ENCODE data around the gene CAMK2D. TPM values are rescaled to one million over a fixed set of nuclear protein-coding genes. Genes with fewer than 3 reads are reported as not detected.

Gene CAMK2D
- total and polyA plus RNA-seq, 2 donors (not counting 1 experiment from before 2014, with no cell fraction given), result 120 to 262 TPM

GRCh38 chr4:113697429-113697828 lies 64.1 kb downstream of the CAMK2D start:
- H3K4me2 ChIP-seq (ENCODE audit: extremely low read depth, insufficient read depth, low read length), result no peak overlapping the region
- H3K9me3 ChIP-seq (ENCODE audit: control insufficient read depth, insufficient read depth, low read depth, low read length), result no peaks in the 10 kb centered on the region
- DNase-seq (ENCODE audit: low read depth in 2 of 2), result no peak
- H3K27me3 ChIP-seq (ENCODE audit: control insufficient read depth, insufficient read depth, low read length), result no peaks in the 10 kb centered on the region
- H3K4me1 ChIP-seq (ENCODE audit: control insufficient read depth, extremely low read depth, insufficient read depth, low read length), result peaks cover 9% of the 10 kb centered on the region
- TF ChIP-seq EZH2 (IDR thresholded peaks at IDR 0.05; ENCODE audit: low read length, missing control alignments), result no peak
- no peak for TF ChIP-seq CTCF (conservative IDR thresholded peaks at IDR 0.05 in 1 of 2, IDR thresholded peaks at IDR 0.05 in 1 of 2; ENCODE audit: low read depth in 1 of 2, low read length in 2 of 2)
- no peak overlapping the region for H2AFZ ChIP-seq (ENCODE audit: low read length)
- H3K36me3 ChIP-seq (ENCODE audit: control insufficient read depth, insufficient read depth, low read length), result no peaks in the 10 kb centered on the region
- H4K20me1 ChIP-seq (ENCODE audit: control insufficient read depth, extremely low read depth, insufficient read depth, low read length), result no peaks in the 10 kb centered on the region
- no peak overlapping the region for H3K9ac ChIP-seq (ENCODE audit: insufficient read depth, low read length)
- peaks cover 76% of the 10 kb centered on the region for H3K79me2 ChIP-seq (ENCODE audit: control insufficient read depth, insufficient read depth, low read length)
- no peak overlapping the region for H3K4me3 ChIP-seq (replicated peaks in 1 of 4; ENCODE audit: control extremely low read depth in 1 of 4, insufficient read depth in 1 of 4, low read depth in 3 of 4, low read length in 4 of 4)
- no peak overlapping the region for H3K27ac ChIP-seq (ENCODE audit: insufficient read depth, low read length)

GRCh38 chr4:113695328-113696169 lies 66.0 kb downstream of the CAMK2D start:
- Histone ChIP-seq H3K27ac (ENCODE audit: insufficient read depth, low read length) (no peak overlapping the region), H2AFZ (ENCODE audit: low read length) (no peak overlapping the region), H3K4me1 (ENCODE audit: control insufficient read depth, extremely low read depth, insufficient read depth, low read length) (peaks cover 3% of the 10 kb centered on the region), H3K79me2 (ENCODE audit: control insufficient read depth, insufficient read depth, low read length) (peaks cover 74% of the 10 kb centered on the region), H4K20me1 (ENCODE audit: control insufficient read depth, extremely low read depth, insufficient read depth, low read length) (no peaks in the 10 kb centered on the region), H3K9ac (ENCODE audit: insufficient read depth, low read length) (no peak overlapping the region), H3K4me2 (ENCODE audit: extremely low read depth, insufficient read depth, low read length) (no peak overlapping the region), H3K4me3 (replicated peaks in 1 of 4; ENCODE audit: control extremely low read depth in 1 of 4, insufficient read depth in 1 of 4, low read depth in 3 of 4, low read length in 4 of 4) (no peak overlapping the region), H3K36me3 (ENCODE audit: control insufficient read depth, insufficient read depth, low read length) (no peaks in the 10 kb centered on the region), H3K27me3 (ENCODE audit: control insufficient read depth, insufficient read depth, low read length) (no peaks in the 10 kb centered on the region), H3K9me3 (ENCODE audit: control insufficient read depth, insufficient read depth, low read depth, low read length) (no peaks in the 10 kb centered on the region)
- TF ChIP-seq CTCF (conservative IDR thresholded peaks at IDR 0.05 in 1 of 2, IDR thresholded peaks at IDR 0.05 in 1 of 2; ENCODE audit: low read depth in 1 of 2, low read length in 2 of 2) (no peak), EZH2 (IDR thresholded peaks at IDR 0.05; ENCODE audit: low read length, missing control alignments) (no peak)
- peak; percentile 40 to 77 for DNase-seq (ENCODE audit: low read depth in 2 of 2)

- H4K20me1 ChIP-seq (ENCODE audit: control insufficient read depth, extremely low read depth, insufficient read depth, low read length), result no peaks in the 10 kb centered on the region
- no peaks in the 10 kb centered on the region for H3K9me3 ChIP-seq (ENCODE audit: control insufficient read depth, insufficient read depth, low read depth, low read length)
- no peak for TF ChIP-seq CTCF (conservative IDR thresholded peaks at IDR 0.05 in 1 of 2, IDR thresholded peaks at IDR 0.05 in 1 of 2; ENCODE audit: low read depth in 1 of 2, low read length in 2 of 2)
- no peaks in the 10 kb centered on the region for H3K4me1 ChIP-seq (ENCODE audit: control insufficient read depth, extremely low read depth, insufficient read depth, low read length)
- H3K9ac ChIP-seq (ENCODE audit: insufficient read depth, low read length), result no peak overlapping the region
- no peak for DNase-seq (ENCODE audit: low read depth in 2 of 2)
- no peak overlapping the region for H3K4me2 ChIP-seq (ENCODE audit: extremely low read depth, insufficient read depth, low read length)
- no peaks in the 10 kb centered on the region for H3K27me3 ChIP-seq (ENCODE audit: control insufficient read depth, insufficient read depth, low read length)
- H3K27ac ChIP-seq (ENCODE audit: insufficient read depth, low read length), result no peak overlapping the region
- H3K36me3 ChIP-seq (ENCODE audit: control insufficient read depth, insufficient read depth, low read length), result no peaks in the 10 kb centered on the region
- H3K4me3 ChIP-seq (replicated peaks in 1 of 4; ENCODE audit: control extremely low read depth in 1 of 4, insufficient read depth in 1 of 4, low read depth in 3 of 4, low read length in 4 of 4), result no peak overlapping the region
- peaks cover 80% of the 10 kb centered on the region for H3K79me2 ChIP-seq (ENCODE audit: control insufficient read depth, insufficient read depth, low read length)
- H2AFZ ChIP-seq (ENCODE audit: low read length), result no peak overlapping the region
Observed at GRCh38 chr4:113694008-113694407, 67.5 kb downstream of the CAMK2D start.

All from fibroblast of lung (primary cell).